OCI-LY1 (cell line): Measurements from ENCODE around the gene B3GALT6.

Experiments
- CTCF ChIP-seq: fragments of 200-600 bp; sonication (generic), shearing (Covaris generic); IDR thresholded peaks from 2 replicates; pipeline ENCODE4 v1.5.1; 2017; ENCODE audit warnings: mild to moderate bottlenecking, antibody characterized with exemption, low read length, moderate library complexity, mixed read lengths
- EZH2 ChIP-seq: fragments of 200-600 bp; sonication (generic), shearing (Covaris generic); IDR thresholded peaks from 2 replicates; pipeline ENCODE4 v1.8.0; 2017; ENCODE audit warnings: borderline replicate concordance, mixed run types, mild to moderate bottlenecking, antibody characterized with exemption, low read length, moderate library complexity, mixed read lengths

GRCh38 chr1:1282998-1283397 lies 51.0 kb downstream of the B3GALT6 start:
- no peak for TF ChIP-seq CTCF
- TF ChIP-seq EZH2 = no peak
